Stimulated activated CD8-positive, alpha-beta memory T cell treated with anti-CD3 and anti-CD28 coated beads, Interleukin-4, amount 100 ng/mL, for 4 hours (primary cell): ENCODE measurements around the gene CCDC91.
"Not testable (repeated sequence)": the region's sequence is repeated elsewhere in the genome, so short reads cannot be mapped to it uniquely, and the experiment has no call there.

Experiments used
- DNase-seq, 2 donors: peaks; one replicate each; pipeline ENCODE4 v3.0.0-alpha.2; 2020; ENCODE audit warnings: low read depth in 2 of 2, low spot score in 1 of 2

CCDC91 gene

GRCh38 chr12:28446031-28446430, 255.8 kb downstream of the CCDC91 start:
- DNase-seq, result no peak

GRCh38 chr12:28453686-28454085, 263.4 kb downstream of the CCDC91 start:
- no peak for DNase-seq

- no peak for DNase-seq
Observed at GRCh38 chr12:28456934-28457710, 266.9 kb downstream of the CCDC91 start.

DNA sequence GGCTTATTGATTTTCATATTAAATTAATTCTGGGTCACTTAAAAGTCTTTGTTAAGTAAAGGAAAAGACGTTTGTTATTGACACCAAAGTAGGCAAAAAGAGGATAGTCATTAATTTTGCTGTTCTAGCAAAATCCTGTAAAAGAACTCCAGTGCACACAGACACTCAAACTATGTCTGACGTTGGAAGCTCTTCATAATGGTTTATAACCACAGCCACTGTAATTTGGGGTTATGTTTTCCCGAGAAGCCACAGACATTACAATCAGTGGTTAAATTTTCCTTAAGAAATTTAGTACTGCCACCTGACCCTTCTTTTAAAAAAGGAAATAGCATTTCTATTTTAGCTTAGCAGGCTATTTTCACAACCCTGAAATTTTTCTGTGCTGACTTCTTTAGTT, 267.5 kb downstream of the CCDC91 start:
- DNase-seq, result no peak

GRCh38 chr12:28459481-28459880, 269.2 kb downstream of the CCDC91 start:
- DNase-seq, result no peak

- no peak for DNase-seq
Observed at GRCh38 chr12:28460420-28461130, 270.3 kb downstream of the CCDC91 start.

DNA sequence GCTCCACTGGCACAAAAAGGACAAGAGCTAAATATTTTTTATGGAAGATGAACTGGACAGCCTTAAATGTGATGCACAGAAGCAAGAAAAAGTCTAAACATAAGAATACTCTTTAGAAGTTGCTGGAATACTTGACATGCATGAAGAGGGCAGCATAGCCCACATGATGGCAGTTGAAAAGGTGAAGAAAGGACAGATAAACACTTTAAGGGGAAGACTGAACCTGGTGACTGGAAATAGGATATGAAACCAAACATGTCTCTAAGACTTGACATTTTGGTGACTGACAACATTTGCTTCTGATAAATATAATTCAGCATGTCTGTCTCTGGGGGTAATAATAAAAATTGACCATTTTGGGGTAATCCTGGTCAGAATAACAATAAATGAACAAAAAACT, 273.1 kb downstream of the CCDC91 start:
- DNase-seq, result no peak

DNA sequence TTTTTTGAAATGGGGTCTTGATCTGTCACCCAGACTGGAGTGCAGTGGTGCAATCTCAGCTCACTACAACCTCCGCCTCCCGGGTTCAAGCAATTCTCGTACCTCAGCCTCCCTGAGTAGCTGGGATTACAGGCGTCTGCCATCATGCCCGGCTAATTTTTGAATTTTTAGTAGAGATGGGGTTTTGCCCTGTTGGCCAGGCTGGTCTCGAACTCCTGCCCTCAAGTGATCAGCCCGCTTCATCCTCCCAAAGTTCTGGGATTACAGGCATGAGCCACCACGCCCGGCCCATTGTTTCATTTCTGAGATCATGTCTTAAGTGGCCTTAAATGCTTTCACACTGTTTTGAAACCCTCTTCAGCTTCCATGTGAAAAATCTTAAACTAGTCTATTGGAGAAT, 281.5 kb downstream of the CCDC91 start:
- not testable (repeated sequence) for DNase-seq

- DNase-seq, result not testable (repeated sequence)
Observed at GRCh38 chr12:28476206-28476605, 285.9 kb downstream of the CCDC91 start.

DNA sequence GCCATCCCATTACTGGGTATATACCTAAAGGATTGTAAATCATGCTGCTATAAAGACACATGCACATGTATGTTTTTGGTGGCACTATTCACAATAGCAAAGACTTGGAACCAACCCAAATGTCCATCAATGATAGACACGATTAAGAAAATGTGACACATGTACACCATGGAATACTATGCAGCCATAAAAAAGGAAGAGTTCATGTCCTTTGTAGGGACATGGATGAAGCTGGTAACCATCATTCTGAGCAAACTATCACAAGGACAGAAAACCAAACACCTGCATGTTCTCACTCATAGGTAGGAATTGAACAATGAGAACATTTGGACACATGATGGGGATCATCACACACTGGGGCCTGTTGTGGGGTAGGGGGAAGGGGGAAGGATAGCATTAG, 288.8 kb downstream of the CCDC91 start:
- not testable (repeated sequence) for DNase-seq

DNA sequence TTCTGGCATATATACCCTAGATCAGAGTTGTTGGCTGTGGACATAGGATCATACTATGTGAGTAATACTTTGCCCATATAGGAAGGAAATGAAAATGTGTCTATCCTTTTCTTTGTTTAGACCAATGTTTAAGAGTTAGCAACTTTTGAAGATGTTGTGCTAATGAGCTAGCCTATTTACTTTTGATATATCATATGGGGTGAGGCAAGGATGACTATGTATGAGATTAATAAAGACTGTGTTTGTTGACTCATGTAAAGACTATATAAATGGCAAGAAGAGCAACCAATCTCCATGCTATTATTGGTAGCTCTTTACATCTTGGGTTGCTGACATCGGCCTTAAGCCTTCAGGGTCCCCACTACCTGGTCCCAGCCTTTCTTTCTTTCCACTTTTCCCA, 289.4 kb downstream of the CCDC91 start:
- DNase-seq, result no peak

DNA sequence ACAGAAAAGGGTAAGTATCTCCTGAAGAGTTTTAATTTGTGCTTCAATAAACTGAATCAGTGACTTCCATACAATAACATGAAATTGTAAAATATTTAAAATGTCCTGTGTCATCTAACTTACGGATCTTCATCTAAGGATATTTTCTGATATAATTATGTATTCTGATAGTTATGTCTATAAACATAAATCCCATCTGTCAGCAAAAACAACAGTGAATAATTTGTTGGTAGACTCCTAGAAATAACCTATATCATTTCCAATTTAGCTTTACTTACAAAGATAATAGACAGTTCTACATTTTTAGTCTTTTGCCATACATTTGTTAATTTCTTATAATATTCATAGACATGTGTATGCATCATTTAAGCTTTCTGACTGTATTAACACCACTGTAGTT, 293.9 kb downstream of the CCDC91 start:
- no peak for DNase-seq

DNA sequence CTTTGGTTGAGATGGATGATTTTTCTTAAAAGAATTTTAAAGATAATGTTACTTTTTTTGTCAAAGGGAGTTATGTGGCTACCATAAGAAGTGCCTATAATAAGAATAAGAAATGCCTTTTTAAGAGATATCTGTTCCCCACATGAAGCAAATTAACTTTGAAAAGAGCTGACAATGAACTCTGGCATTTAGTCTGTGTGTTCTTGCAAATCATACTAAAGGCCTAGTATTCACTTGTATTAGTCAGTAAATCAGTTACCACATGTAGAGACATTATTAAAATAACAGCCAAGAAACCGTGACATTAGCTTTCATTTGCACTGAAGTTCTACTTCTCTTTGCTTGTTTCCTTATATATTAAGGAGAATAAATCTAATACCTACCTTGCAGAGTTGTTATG, 296.3 kb downstream of the CCDC91 start:
- DNase-seq, result no peak

- no peak for DNase-seq
Observed at GRCh38 chr12:28489246-28489645, 299.0 kb downstream of the CCDC91 start.

DNA sequence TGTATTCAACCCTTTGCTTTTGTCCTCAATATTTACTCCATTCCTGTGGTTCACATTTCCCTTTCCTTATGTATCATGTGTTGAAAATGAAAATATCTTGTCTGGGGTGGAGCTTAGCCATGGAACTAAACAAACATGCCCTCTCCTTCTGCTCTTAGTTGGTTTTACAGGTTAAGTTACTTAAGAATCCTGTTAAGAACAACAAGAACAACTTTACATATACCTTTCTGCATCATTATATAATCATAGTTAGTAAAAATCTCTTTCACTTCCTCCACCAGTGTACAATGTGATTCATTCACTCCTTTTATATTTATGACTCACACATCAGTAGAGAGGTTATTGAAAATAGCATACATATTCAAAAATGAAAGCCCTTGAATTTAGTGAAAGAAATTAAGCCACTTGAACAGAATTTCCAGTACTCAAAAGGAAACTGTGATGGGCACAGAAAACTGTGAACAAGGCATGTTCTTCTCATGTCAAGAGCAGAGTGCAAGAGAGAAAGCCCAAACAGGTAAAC, 307.7 kb downstream of the CCDC91 start:
- DNase-seq, result no peak

- DNase-seq, result no peak
Observed at GRCh38 chr12:28498850-28499249, 308.6 kb downstream of the CCDC91 start.

- DNase-seq, result no peak
Observed at GRCh38 chr12:28500373-28501024, 310.2 kb downstream of the CCDC91 start.

- DNase-seq, result no peak
Observed at GRCh38 chr12:28506271-28506670, 316.0 kb downstream of the CCDC91 start.

- DNase-seq, result no peak
Observed at GRCh38 chr12:28507033-28507432, 316.8 kb downstream of the CCDC91 start.

- DNase-seq, result no peak
Observed at GRCh38 chr12:28507867-28508266, 317.6 kb downstream of the CCDC91 start.

GRCh38 chr12:28512406-28512805, 322.1 kb downstream of the CCDC91 start:
- no peak for DNase-seq

- no peak for DNase-seq
Observed at GRCh38 chr12:28512876-28513275, 322.6 kb downstream of the CCDC91 start.
